GM18519 (cell line): ENCODE measurements around the gene RAPGEF2.
A peak's percentile ranks its signal among the peaks of the same experiment; 100 is the strongest.
"Not testable (repeated sequence)": the region's sequence is repeated elsewhere in the genome, so short reads cannot be mapped to it uniquely, and the experiment has no call there.

Experiments
- ATAC-seq: cut with Tn5 transposase; IDR thresholded peaks from one replicate; pipeline ENCODE4 v1.9.1; 2021; ENCODE audit warnings: mild to moderate bottlenecking, moderate library complexity; ENCODE audit not compliant: unreplicated experiment, low FRiP score

The RAPGEF2 gene

DNA sequence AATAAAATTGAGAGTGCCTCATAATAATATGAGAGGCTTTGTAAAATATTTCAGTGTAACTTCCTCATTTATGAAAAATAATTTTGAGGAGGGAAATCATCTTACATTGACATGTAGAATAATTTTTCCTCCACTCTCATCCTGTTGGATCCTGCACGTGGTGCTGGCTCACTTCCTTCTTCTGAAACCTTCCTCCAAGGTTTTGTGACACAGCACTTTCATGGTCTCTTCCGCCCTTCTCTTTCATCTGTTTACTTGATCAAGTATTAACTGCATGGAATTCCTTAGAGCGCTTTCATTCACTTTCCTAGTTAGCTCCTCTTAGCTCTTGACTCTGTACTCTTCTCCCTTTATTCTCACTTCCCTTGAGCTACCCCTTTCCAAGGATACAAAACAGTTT is 246.5 kb downstream of the RAPGEF2 start:
- no peak for ATAC-seq

DNA sequence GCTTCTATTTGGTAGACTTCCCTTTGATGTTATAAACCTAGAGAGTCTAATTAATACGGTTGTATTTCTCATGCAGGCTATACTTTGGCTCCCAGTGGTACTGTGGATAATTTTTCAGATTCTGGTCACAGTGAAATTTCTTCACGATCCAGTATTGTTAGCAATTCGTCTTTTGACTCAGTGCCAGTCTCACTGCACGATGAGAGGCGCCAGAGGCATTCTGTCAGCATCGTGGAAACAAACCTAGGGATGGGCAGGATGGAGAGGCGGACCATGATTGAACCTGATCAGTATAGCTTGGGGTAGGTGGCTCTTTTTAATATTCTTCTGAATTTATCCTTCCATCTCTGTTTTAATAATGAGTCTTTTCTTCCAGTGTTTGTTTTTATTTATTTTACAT is 249.7 kb downstream of the RAPGEF2 start:
- ATAC-seq = no peak

DNA sequence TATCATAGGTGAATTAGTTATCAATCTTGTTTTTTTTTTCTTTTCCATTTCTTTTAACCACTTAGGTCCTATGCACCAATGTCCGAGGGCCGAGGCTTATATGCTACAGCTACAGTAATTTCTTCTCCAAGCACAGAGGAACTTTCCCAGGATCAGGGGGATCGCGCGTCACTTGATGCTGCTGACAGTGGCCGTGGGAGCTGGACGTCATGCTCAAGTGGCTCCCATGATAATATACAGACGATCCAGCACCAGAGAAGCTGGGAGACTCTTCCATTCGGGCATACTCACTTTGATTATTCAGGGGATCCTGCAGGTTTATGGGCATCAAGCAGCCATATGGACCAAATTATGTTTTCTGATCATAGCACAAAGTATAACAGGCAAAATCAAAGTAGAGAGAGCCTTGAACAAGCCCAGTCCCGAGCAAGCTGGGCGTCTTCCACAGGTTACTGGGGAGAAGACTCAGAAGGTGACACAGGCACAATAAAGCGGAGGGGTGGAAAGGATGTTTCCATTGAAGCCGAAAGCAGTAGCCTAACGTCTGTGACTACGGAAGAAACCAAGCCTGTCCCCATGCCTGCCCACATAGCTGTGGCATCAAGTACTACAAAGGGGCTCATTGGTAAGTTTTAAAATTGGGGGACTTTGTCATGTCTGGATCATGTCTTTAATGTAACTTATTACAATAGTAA is 250.7 kb downstream of the RAPGEF2 start:
- no peak for ATAC-seq

DNA sequence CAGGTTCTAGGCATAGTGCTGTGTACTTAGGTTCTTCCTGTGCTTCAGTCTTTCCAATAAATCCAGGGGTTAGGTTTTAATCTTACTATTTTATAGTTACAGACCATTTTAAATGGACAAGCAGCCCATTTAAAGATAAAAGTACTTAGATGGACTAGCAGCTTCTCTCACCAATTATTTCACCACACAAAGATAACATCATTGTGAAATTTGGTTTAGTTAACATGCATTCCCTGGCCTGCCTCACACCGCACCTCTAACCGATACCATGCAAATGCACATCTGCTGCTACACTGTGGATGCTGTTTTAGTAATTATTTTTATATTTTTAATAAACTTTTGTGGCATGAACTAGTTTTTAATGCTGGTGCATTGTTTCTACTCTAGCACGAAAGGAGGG is 252.6 kb downstream of the RAPGEF2 start:
- ATAC-seq = no peak

DNA sequence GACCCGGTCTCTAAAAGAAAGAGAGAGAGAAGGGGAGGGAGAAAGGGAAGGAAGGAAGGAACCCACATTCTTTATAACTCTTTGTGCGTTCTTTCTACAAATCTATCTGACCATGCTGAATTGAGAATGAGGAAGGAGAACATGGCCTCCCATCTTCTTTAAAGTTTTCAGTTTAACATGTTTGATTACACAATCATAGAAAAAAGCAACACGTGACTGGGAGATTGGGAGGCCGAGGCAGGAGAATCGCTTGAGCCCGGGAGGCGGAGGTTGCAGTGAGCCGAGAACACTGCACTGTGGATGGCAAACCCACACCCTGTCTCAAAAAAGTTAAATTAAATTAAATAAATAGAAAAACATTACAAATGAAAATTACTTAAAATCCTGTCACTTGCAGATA is 254.5 kb downstream of the RAPGEF2 start:
- no peak for ATAC-seq

DNA sequence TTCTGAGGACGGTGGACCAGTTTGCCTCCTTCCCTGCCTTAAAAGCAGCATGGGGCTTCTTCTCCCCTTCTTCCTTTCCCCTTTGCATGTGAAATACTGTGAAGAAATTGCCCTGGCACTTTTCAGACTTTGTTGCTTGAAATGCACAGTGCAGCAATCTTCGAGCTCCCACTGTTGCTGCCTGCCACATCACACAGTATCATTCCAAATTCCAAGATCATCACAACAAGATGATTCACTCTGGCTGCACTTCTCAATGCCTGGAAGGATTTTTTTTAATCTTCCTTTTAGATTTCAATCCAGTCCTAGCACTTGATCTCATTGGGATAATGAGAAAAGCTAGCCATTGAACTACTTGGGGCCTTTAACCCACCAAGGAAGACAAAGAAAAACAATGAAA is 255.3 kb downstream of the RAPGEF2 start:
- no peak for ATAC-seq

DNA sequence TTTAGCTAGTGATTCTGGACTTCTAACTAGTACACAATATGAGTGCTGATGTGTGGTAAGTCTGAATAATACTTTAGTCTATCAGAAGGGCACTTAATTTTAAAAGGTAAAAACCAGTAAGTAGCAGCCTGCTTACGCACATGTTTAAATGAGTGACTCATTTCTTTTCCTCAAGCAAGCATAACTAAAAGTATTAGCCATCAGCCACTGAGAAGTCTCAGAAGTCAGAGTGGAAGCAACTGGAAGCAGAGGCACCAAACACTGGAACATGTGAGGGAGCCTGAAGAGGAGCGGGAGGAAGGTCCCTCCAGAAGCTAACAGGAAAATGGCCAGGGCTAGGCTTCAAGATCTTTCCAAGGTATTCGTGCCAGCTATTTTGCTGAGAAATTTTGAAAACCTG is 257.7 kb downstream of the RAPGEF2 start:
- ATAC-seq = no peak

DNA sequence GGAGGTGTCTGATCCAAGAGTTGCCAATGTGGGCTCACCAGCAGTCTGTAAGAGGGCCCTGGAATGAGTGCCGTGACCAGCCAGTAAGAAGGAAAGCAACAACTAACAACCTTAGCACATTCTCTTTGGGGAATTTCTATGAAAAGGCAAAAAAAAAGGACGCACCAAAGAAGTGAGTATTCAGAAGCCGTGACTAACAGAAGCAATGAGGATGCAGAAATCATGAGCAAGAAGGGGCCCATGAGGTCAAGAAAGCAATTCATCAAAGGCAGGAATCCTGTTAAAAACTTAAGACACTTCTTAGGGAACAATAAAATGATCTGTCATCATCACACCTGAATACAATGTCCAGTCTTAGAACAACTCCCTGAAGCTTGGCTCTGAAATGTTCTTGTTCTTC is 260.5 kb downstream of the RAPGEF2 start:
- no peak for ATAC-seq

DNA sequence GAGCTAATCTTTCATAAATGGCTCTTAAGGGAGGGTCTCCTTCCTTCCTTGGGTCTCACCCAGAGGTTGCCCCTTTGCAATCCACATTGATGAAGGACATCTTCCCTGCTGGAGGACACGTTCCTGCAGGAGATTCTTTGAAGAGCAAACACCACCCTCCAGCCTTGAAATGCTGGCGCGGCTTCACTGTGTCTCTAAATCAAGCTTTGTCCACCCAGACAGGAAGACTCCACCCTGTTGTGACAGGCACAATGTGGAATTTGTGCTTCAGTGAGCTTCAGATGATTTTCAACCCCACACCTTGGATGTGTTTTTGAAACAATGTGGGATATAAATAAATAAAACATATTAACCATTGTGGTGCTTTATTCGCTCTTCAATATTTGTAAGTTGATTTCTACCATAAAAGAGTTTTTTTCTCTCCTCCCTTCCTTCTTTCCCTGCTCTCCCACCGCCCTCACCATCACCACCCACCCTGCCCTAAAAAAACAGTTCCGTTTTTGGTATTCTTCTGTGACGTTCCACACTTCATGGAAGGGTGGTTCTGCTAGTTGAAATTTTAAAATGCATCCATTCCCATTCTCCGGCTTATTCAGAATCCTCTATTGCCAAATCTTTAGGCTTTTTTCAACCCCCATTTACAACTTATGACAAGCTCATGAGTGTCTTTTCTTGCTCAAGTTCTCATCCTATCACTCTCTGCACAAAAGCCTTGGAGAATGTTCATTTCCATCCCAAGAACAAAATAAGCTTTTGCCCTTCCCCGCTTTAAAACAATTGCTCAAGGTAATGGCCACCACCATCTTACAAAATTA is 264.3 kb downstream of the RAPGEF2 start:
- no peak for ATAC-seq

DNA sequence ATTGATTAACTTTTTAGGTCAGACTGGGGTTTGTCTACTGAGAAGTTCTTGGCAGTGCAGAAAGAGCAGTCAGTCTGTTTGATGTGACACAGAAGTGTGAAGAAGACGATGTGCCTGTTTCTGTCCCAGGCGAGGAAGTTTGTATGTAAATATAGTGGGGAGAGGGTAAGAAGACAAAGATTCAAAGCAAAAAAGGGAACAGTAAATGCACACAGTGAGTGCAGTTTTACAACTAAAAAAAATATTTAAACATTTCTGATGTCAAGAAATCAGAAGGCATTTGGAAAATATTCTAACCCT is 264.9 kb downstream of the RAPGEF2 start:
- ATAC-seq = peak; percentile 70

DNA sequence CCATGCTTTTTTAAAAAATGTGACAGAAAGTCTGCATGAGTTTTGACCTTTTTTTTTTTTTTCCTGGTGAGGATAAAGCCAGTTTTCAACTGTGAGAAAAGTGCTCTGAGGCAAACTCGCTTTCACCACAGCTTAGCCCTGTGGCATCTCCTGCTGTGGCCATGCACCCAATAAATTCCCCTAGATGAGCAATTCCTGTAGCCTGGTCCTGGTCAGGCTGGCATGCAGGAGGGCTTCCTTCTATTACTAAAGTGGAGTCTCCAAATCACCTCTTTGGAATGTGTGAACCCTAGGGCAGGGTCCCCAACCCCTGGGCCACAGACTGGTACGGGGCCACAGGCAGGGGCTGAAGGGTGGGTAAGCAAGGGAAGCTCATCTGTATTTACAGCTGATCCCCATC is 265.4 kb downstream of the RAPGEF2 start:
- ATAC-seq = no peak

DNA sequence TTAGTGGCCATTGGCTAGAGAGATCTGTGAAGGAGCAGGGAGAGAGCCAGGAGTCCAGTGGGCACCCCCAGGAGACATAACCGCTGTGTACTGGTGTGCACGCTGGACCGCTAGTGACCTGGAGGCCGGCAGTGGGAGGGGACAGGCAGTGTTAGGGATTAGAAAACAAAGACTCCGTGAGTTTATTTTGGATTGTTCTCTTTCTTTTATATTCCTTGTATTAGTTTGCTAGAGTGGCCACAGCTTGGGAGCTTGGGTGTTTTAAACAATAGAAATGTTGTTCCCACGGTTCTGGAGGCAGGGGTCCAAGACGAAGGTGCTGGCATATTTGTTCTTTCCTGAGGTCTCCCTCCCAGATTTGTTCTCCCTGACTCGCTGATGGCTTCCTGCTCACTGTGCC is 266.4 kb downstream of the RAPGEF2 start:
- no peak for ATAC-seq

DNA sequence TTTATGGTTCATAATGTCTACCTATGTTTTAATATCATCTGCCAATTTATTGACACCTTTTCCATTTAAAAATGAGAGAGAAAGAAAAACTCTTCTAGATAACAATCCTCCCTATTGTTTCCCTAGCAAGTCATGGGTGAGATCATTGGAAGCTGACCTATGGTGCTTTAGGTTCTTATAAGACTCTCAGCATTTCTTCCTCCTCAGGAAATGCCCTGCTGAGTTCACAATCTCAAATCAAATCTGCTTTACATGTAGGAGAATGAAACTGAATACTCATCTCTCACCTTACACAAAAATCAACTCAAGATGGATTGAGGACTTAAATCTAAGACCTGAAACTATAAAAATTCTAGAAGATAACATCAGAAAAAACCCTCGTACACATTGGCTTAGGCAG is 267.4 kb downstream of the RAPGEF2 start:
- no peak for ATAC-seq

DNA sequence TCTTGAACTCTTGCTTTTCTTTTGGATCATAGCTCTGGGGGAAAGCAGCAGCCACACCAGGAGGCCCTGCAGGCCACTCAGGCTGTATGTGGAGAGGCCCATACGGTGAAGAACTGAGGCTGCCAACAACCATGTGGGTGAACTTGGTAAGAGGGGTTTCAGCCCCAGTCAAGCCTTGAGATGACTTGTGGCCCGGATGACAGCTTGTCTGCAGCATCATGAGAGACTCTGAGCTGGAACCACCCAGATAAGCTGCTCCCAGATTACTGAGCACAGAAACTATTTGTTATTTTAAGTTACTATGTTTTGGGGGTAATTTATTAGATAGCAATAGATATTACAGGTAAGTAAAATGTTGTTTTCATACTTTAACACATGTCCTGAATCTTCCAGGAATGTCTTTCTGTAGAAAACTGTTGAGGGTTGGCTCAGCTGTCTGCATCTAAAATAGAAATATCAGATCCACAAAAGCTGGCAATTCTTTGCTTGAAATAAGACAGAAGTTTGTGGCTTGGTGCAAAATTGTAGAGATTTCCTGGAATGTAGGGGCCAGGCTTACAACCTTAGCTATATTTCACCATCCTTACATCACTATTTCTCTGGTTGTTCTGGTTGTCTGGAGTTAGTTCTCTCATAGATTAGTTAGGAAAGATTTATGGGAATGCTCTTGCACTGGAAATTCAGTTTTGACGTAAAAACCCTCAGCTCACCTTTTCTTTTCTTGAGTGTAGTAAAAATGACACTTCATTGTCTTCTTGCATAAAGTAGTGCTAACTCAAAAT is 272.1 kb downstream of the RAPGEF2 start:
- no peak for ATAC-seq

DNA sequence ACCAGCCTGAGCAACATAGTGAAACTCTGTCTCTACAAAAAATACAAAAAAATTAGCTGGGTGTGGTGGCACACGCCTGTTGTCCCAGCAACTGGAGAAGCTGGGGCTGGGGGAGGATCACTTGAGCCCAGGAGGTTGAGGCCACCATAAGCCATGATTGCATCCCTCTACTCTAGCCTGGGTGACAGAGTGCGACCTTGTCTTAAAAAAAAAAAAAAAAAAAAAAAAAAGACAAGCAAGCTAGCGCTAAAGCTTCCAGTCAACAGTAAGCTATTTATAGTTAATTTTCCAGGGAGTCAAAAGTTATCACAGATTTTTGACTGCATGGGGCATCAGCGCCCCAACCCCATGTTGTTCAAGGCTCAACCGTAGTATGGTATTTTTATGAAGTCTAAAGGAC is 273.4 kb downstream of the RAPGEF2 start:
- ATAC-seq = no peak

DNA sequence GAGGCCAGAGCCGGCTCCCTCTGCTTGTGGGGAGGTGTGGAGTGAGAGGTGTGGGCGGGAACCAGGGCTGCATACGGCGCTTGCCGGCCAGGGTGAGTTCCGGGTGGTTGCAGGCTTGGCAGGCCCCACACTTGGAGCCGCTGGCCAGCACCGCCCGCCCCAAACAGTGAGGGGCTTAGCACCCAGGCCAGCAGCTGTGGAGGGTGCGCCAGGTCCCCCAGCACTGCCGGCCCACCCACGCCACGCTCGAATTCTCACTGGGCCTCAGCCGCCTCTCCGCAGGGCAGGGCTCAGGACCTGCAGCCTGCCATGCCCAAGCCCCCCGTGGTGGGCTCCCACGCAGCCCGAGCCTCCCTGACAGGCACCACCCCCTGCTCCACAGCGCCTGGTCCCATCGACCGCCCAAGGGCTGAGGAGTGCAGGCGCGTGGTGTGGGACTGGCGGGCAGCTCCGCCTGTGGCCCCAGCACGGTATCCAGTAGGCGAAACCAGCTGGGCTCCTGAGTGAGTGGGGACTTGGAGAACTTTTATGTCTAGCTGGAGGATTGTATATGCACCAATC is 275.3 kb downstream of the RAPGEF2 start:
- no peak for ATAC-seq

DNA sequence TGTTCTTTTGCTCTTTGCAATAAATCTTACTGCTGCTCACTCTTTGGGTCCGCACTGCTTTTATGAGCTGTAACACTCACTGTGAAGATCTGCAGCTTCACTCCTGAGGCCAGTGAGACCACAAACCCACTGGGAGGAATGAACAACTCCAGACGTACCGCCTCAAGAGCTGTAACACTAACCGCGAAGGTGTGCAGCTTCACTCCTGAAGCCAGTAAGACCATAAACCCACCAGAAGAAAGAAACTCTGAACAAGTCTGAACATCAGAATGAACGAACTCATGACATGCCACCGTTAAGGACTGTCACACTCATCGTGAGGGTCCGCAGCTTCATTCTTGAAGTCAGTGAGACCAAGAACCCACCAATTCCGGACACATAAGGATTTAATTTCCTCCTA is 276.2 kb downstream of the RAPGEF2 start:
- ATAC-seq = not testable (repeated sequence)

DNA sequence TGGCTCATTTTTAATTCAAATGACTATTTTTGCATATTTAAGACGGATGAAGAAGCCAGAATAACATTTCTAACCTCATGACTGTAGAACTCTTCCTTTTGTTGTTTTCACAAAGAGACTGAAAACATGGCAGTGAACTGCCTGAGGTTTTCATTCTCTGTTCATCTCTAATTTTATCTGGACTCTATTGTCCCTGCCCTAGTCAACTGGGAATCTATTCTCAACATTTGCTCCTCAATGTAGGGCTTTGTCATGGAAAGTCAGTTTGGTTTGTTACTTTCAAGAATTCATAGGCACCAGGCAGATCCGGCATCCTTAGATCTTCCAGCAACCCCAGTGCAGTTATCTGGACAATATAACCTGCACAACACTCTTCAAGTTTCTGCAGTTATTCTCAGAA is 277.0 kb downstream of the RAPGEF2 start:
- no peak for ATAC-seq

DNA sequence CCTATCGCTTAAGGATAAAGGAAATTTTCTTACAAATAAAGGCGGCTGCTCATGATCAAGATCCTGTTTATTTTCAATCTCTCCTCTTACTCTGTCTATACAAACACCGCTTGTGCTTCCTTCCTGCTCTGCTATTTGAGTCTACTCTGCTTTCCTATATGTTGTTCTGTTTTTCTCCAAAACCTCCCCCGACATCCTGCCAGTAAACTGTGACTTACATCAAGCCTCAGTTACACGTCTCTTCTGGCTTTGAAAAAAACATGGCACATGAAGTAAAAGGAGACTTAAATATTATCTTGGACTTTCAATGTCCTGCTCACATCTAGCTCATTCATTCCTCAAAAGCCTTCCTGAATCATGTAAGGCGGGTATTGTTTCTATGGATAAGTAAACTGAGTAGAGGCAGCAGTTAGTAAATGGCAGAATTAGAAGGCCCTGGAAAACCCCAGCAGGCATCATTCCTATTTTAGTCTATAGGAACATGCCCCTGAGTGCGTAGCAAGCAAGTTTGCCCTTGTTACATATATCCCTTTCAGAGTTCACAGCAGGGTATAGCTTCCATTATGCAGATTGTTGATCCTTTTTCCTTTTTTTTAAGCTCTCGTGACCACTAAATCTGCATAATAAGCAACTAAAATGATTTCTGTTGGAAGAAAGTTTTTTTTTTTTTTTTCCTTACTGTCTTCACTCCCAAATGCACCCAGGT is 280.1 kb downstream of the RAPGEF2 start:
- no peak for ATAC-seq

DNA sequence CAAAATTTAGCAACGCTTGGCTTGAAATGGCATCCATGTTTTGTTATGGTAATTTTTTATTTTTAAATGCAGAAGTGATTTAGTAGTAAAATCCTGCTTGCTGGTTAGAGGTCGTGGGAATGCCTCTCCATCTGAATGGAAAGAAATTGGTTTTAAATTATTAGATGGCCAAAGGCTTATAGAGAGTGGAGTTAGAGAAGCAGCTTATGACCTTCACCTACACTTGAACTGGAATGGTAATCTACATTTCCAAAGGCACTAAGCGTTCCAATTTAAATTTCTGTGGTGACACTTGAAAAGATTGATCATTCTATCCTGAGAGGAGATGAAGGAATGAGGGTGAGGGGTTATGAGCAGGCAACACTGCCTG is 280.7 kb downstream of the RAPGEF2 start:
- ATAC-seq = no peak

DNA sequence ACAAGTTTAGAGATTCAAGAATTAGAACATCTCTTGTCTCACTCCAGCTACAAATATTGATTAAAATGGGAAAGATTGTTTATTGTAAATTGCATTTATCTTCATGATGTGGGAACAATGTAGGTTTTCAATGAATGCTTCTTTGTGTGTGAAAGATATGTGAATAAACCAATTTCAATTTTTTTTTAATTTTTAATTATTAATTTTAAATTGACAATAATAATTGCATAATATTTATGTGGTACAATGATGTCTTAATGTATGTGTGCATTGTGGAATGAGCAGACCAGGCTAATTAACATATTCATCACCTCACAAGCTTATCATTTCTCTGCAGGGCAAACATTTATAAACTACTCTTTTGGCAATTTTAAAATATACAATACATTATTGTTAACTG is 281.1 kb downstream of the RAPGEF2 start:
- no peak for ATAC-seq
